Anterior cingulate cortex (tissue), 58 donors: Measurements from ENCODE around the gene WDR86.

Experiments used
- DNase-seq, 58 donors: peaks; one replicate each; lab custom pipeline; 2025; lab: John Stamatoyannopoulos, UW

The WDR86 gene

DNA sequence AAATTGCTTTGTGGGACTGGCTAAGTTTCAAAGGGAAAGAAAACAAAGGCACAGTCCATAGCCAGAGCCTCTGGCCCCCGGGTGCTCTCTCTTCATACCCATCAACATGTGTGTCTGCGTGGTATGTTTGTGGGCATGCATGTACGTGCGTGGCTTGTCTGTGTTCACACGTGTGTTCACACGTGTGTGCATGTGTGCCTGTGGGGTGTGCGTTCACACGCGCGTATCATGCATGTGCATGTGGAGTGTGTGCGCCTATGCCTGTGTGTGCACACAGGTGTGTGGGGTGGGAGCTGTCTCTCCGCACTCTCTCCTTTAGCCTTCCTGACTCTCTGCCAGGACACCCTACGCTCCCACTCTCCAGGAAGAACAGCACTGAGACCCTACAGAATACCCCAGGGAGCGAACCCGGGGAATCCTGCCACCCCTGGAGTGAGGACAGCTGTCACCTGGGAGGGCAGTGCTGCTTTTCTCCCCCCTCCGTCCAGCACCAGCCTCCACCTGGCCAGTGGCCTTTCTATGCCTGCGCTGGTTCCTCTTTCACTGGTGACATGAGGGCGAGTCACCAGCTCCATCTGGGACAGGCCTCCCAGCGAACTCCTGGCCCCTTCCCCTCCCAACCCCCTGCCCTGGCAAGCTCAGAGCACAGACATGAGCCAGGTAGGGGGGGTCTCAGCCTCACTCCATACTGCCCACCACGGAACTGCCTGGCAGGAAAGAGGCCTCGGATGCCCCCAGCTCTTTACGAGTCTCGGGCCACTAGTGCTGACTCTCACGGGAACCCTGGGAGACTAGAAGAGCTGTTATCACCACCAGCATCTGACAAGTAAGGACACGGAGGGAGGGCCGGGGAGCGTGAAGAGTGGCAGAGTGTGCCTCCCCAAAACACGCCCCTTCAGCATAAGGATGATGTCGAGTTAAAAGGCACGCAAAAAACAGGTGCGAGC, 16.5 kb downstream of the WDR86 start:
- no peak for DNase-seq

DNA sequence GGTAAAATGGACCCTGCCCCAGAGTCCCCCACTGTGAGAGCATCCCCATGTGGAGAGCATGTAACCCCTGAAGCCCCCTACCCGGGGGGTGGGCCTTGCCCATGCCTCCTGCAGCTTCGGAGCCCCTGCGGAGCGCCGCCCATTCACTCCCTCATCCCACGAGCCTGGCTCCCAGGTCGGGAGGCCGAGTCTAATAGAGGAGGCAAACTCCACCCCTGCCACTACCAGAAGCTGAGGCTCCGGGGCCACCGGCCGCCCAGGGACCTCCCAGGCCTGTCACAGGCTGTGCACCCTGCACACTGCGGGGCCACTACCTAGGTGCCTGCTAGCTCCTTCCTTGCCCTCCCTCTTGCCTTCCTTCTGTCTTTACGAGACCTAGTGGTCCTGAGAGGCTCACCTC, 17.4 kb downstream of the WDR86 start:
- DNase-seq = no peak

DNA sequence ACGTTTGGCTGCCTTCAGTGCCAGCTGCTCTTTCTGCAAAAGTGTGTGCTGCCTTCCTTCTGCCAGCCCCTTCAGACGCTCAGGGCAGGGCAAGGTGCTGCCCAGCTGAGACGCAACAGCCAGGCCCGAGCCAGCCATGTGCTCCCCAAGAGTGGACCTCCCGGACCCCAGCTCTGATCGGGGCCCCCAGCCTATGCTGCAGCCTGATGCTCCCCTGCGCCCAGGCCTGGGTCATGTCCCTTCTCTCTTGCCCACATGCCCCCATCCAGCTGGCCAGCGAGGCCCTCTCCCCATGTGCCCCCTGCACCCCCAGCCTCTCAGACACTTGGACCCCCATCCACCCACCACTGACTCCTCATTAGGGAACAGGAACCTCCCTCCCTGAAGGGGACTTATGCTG, 17.8 kb downstream of the WDR86 start:
- DNase-seq = no peak

DNA sequence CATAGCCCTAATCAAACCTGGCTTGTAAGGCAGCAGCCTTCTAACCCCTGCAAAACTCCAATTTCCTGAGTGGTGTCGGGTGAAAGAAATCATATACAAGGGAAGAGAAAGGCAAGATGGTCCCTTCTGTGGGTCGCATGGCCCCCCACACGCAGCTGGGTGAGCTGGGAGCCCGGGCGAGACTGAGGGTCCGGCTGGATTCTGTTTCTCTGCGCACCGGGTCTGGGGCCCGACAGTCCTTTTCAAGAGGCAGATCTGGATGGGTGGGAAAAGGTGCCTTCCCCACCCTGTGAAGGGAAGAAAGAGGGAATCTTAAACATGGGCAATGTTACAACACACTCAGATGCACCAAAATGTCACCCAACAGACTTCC, 18.5 kb downstream of the WDR86 start:
- no peak for DNase-seq

DNA sequence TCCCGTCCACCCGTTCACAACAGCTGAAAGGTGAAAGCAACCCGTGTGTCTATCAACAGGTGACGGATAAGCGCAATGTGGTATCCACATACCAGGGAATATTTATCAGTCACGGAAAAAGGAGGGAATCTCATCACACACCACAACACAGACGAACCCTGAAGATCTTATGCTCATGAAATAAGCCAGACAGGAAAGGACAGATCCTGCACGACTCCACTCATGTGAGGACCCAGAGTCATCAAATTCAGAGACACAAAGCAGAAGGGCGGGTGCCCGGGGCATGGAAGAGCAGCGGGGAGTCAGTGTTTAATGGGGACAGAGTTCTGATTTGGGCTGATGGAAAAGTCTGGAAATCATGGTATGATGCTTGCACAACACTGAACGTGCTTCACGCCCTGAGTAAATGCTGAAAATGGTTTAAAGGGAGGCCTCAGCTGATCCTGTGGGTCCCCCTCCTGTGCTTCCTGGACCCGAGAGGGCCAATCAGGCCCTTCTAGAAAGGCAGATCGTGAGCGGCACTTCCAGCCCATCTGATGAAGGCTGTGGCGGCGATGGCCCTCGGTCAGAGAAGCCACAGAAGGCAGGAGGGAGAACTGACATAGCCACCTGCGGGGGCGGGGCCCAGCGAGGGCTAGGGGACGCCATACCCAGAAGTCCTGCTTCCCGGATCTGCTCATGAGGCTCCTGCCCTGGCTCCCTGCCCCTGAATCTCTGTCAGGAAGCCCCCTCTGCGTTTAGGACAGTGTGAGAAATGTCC, 19.1 kb downstream of the WDR86 start:
- no peak for DNase-seq

DNA sequence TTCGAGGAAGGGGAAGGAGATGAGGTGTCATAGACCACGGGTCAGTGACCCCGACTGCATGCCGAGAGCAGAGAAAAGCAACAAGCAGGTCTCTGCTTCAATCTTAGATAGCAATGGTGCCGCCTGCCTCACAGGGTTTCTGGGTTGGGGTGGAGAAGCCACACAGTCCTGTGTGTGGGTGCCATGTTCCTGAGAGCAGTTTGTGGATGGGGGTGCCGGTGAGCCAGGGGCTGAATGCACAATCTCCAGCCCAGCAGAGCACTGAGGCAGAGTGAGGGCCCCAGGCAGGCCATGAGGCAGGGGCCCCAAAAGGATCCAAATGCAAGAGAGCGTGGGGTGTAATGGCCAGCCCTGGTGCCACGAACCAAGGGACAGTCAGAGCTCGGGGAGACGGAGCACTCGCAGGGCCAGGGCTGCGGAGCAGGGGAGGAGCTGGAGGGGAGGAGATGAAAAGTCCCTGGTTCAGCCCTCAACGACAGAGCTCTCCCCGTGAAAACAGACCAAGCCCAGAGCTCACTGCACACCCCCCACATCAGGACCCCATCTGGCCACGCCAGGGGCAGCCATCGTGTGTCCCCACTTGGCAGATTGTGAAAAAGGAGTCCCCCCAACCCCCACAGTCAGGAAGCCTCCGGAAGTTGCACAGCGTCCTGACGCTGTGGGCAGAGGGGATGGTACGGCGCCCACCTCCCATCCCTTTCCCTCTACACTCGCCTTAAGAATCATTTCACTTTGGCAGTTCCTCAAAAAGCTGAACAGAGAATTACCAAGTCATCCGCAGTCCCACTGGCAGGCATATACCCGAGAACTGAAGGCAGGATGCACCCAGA, 19.9 kb downstream of the WDR86 start:
- no peak for DNase-seq

DNA sequence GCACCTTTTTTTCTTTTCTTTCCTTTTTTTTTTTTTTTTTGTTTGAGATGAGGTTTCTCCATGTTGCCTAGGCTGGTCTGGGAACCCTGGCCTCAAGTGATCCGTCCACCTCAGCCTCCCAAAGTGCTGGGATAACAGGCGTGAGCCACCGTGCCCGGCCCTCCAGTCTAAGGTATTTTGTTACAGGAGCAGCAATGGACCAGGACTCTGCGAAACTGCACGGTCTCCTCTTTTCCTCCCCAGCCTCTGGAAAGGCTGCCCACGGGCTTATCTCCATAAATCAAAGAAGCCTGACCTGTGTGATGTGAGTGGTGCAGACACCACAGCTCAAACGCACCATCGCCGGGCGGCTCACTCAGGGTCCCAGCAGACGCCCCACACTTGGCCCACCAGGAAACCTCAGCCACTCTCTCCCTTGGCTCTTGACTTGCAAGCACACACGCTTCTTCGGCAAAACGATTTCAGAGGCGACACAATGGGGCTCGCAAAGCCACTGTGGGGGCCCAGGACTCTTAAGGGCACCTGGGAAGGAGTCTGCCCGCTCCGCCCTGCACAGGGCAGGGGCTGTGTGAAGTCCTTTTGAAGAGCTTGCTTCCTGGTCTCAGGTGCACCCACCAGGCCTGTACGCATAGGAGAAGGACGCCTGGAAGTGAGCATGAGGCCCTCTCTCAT, 20.6 kb downstream of the WDR86 start:
- no peak for DNase-seq

DNA sequence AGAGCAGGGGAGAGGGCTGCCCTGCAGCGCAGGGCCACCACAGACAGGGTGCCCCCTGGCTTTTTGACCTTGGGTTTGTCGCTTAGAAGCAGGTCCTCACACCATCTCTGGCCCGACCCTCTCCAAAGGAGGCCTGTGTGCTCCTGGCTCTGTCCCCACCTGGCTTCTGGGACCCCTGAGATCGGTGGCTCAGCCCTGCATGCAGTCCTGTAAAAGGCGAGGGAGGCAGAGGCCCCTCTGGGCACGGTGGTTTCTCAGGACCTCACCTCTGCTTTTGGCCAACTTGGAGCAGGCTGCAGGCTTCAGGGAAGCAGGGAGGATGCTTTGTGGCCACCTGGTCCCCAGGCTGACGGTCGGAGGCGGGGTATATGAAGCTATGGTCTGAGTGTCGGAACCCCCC, 21.4 kb downstream of the WDR86 start:
- DNase-seq = no peak

DNA sequence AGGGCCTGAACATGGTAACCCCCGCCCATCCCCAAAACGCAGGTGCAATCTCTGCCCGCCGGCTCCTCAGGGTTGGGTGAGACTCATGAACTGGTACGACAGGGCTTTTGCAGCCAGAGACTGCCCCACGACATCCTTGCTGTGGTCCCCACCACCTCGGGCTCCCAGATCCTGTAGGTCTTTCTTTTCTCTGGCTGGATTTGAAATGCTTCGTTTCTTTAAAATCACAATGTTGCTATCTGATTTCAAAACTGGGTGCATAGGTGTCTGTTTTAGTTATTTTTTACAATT, 21.9 kb downstream of the WDR86 start:
- no peak for DNase-seq

DNA sequence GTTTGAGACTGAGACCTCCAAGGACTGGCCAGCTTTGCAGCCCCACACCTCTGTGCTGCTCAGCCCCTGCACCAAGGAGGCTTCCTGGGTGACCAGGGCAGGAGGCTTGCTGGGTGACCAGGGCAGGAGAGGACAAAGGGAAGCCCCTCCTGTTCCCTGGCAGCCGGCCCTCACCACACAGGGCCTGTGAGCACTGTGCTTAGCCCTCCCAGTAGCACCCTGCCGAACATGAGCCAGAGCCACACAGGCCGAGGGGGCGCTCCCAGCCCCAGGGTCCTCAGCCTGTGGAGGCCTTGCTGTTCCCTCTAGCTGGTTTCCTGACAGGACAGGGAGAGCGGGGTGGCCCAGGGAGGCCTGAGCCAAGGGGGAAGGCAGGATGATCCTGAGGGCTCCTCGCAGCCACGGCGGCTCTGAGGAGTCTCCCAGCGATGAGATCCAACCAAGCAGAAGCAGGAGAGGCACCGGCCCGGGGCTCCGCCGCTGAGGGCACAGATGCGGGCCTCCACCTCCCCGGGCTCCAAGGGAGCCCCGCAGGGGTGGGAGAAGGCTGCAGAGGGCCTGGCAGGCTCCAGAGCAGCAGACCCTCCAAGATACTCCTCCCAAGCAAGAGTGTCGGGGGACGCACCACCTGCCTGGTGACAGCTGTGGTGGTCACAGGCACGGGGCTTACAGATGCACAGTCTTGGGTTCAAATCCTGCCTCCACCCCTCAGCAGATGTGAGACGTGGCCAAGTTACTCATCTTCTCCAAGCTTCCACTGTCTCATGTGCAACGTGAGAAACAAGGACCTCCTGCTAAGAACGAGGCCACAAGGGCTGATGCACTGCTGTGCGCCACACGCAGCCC, 22.5 kb downstream of the WDR86 start:
- no peak for DNase-seq

DNA sequence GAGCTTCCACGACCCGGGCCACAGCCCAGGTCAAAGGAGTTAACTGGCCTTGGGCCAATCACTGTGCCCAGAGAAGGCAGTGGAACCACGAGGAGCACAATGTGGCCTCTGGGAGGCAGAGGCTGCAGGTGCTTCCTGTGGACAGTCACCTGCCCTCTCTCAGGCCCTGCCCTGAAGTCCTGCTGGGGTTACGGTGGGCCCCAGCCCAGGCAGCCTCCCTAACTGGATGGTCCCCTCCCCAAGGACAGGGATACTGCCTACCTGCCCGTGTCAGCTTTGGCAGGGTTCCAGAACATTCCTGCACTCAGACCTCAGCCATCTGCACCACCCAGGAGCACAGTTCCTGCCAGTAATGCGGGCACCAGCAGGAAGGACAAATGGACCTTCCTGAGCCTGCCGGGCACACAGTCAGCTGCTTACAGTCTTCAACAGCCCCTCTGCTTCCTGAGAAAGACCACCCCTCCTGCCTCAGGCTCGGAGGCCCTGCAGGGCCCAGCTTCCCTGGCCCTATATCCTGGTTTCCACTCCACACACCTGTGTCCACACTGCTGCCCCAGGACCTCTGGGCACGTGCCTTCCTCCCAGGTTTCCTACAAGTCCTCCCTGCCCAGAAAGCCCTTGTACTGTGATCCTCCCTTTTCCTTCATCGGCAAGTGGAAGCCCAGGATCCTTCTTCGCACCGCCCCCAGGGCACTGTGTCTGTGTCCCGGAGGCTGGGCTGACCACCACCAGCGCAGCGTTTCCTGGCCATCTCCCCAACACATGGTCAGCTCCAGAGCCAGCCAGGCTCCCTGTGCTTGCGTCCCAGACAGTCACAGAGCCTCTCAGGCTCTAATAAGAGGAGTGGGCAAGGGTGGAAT, 23.3 kb downstream of the WDR86 start:
- DNase-seq = no peak

DNA sequence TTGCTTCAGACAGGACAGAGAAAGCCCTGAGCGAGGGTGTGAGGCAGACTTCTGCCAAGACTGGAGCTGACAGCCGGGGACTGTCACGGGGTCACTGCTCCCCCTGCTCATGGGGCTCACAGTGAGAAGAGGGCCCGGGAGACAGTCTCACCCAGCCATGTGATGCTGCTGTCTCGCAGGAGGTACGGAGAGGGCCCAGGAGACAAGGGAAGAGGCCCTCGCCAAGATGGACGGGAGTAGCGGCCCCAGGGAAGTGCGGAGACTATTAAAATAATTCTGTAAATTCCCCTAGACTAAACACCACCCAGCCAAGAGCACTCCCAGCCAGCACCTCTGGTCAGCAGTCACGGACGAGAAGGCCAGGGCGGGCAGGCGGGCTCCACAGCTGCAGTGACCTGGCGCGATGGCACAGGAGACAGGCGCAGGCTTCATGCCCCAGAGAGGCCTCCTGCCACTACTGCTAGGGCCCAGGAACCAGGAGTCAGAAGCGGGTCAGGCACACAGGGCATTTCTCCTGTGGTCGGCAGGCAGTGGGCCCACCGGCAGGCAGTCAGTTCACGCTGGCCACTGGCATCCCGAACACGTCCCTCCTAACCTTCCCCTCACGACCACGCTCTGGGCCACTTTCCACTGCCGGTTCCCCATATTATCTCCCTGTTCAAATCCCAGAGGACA, 24.1 kb downstream of the WDR86 start:
- DNase-seq = no peak

DNA sequence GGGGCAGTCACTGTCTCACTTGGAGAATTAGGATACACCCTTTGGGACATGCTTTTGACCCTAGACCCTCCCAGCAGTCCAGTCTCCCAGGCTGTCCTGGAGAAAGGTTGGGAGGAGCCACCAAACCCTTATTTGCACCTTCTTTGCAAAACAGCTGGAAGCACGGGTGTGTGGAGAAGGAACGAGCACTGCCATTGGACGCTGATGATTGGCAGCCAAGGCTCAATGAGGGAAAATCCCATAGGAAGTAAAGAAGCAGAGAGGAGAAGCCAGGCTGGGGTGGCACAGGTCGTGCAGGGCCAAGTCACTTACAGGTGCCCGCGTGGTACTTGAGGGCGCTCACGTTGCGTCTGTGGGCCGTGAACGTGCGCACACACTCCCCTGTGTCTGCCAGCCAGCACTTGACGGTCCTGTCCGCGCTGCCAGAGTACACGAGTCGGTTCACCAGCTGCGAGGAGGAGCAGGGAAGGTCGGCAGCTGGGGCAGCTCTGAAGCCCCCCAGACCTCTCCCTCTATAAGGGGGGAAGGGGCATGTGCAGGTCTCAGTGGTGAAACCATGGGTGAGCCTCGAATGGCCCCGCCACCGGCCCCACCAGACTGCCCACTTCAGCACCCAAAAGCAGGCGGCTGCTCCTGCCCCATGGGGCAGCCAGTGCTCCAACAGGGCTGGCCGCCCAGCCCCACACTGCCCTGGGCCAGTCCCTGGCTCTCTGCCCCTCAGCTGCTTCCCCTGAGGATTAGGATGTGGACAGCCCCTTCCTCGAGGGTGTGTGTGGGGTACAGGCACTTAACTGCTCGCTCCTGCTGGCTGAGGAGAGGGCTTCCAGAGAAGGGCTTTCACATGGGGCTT, 24.8 kb downstream of the WDR86 start:
- DNase-seq = no peak

DNA sequence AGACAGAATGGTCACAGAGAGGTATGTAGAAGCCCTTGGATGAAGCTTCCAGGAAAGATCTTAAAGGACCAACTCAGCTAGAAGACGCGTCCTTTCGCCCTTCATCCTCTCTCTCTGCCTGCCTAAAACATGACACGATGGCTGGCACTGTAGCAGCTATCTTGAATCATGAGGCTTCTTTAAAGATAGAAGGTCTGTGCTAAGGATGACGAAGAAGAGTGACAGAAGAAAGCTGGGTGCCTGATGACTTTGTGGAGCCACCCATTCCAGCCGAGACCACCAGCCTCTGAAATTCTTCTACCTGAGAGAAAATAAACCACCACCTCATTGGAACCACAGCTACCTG, 25.5 kb downstream of the WDR86 start:
- no peak for DNase-seq

DNA sequence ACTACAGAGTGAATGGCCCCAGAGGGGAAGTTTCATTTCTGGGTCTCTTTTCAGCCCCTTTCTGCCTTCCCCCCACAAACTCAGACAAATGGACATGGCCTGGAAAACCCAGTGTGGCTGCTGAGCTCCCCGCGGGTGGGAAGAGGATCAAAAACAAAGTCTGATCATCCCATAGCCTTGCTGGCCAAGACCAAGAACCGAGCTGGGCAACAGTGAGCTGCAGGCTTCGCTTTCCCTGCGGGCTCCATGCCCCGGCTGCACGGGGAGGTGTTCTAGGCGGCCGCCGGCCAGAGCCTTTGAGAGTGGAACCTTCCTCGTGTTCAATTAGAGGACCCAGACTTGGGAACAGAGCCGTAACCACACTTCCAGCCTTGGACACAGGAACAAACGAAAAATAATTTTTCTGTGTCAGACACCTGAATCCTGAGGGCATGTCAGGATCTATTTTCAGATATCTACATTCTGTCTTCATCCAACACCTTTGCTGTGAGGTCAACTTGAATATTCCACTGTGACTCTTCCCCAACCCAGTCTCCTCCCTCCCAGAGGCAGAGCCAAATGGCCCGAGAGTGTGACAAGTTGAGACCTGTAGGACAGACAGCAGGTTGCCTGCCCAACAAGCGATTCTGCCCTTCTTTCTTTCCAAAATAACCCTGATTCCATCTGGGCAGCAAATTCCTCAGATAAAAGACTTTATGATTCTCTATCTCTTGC, 26.0 kb downstream of the WDR86 start:
- DNase-seq = no peak

DNA sequence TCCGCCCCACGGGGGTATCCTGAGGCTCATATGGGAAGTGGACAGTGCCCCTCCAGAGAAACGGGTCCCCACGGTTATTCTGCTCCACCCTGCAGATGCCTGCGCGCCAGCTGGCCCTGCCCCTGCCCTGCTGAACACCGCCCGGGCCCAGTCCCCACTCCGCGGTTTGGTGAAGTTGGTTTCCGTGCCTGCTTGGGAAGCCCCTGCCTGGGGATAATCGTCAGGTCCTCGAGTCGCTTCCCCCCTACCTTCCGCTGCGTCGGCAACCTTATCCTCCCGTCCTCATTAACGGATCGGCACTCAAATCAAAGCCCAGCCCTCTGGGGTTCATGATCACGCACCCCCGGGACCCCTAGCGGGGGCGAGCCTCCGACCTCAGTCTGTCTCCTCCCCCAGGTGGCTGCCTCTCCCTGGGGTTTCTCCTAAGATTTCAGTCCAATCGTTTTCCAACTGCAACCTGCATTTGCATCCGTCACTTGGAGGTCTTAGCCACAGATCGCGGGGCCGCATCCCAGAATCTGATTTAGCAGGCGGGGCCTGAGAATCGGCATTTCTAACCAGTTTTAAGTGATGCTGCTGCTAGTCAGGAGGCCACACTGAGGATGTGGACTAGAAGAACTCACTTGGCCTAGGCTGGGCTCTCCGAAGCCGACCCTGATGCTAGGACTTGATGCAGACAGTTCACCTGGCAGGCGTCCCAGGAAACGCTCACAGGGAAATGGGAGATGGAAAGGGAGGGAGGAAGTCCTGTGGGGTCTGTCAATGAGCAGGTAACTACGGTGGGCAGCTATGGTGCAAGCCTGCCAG, 27.6 kb downstream of the WDR86 start:
- DNase-seq = no peak
